IMR-90 (cell line): ENCODE data around the gene HSPH1. TPM values are rescaled to one million over a fixed set of nuclear protein-coding genes. Genes with fewer than 3 reads are reported as not detected.

Source experiments
- ATAC-seq: fragments of 200-7000 bp; cut with Tn5 transposase; 2 replicates; pipeline ENCODE4 v1.9.1; 2020; ENCODE audit warnings: low read depth, mild to moderate bottlenecking, moderate library complexity
- BruUV-seq: library from RNA; stranded (reverse); fragments of 400-500 nt; replicated peaks from 2 replicates; lab custom pipeline; 2021; lab: Mats Ljungman, UMichigan
- CTCF ChIA-PET: fragments of 300-600 bp; formaldehyde crosslinking; extraction: SDS; loops from one replicate; lab custom pipeline; 2021; ENCODE audit warnings: antibody characterized with exemption; lab: Yijun Ruan, JAX
- POLR2A ChIA-PET: fragments of 300-600 bp; sonication (Branson Sonifier 250); formaldehyde crosslinking; loops from one replicate; lab custom pipeline; 2022; ENCODE audit warnings: antibody characterized with exemption; ENCODE audit not compliant: unreplicated experiment; lab: Charles Lee
- DNase-seq: peaks from one replicate; pipeline ENCODE4 v3.0.0; 2013
- H2AFZ ChIP-seq: replicated peaks from 2 replicates; pipeline ENCODE3; 2013; ENCODE audit warnings: low read length, mild to moderate bottlenecking; ENCODE audit not compliant: poor library complexity
- H2AK5ac ChIP-seq: 2 replicates; pipeline ENCODE4 v1.6.1; 2013; ENCODE audit warnings: low read depth, low read length, inconsistent platforms
- H2AK9ac ChIP-seq: replicated peaks from 2 replicates; pipeline ENCODE3; 2013; ENCODE audit warnings: mild to moderate bottlenecking, low read depth, low read length, moderate library complexity; ENCODE audit not compliant: poor library complexity
- H2BK120ac ChIP-seq: 2 replicates; pipeline ENCODE4 v1.6.1; 2013; ENCODE audit warnings: low read depth, low read length, inconsistent platforms
- H2BK15ac ChIP-seq: 3 replicates; pipeline ENCODE4 v1.6.1; 2013; ENCODE audit warnings: low read depth, low read length, inconsistent platforms
- H2BK20ac ChIP-seq: 2 replicates; pipeline ENCODE4 v1.6.1; 2013; ENCODE audit warnings: low read depth, mild to moderate bottlenecking, inconsistent platforms, low read length, moderate library complexity
- H2BK5ac ChIP-seq: 2 replicates; pipeline ENCODE4 v1.6.1; 2013; ENCODE audit warnings: mild to moderate bottlenecking, low read depth, low read length, inconsistent platforms; ENCODE audit not compliant: poor library complexity, severe bottlenecking
- H3K14ac ChIP-seq: replicated peaks from 2 replicates; pipeline ENCODE4 v1.6.1; 2013; ENCODE audit warnings: low read depth, low read length, inconsistent platforms
- H3K18ac ChIP-seq: 2 replicates; pipeline ENCODE4 v1.6.1; 2013; ENCODE audit warnings: low read depth, low read length, control low read depth
- H3K23ac ChIP-seq: 2 replicates; pipeline ENCODE4 v1.6.1; 2013; ENCODE audit warnings: low read depth, low read length, inconsistent platforms
- H3K27ac ChIP-seq: 2 replicates; pipeline ENCODE4 v1.5.1; 2013; ENCODE audit warnings: mild to moderate bottlenecking, control low read depth, low read length; ENCODE audit not compliant: insufficient read depth
- H3K27me3 ChIP-seq: 2 replicates; pipeline ENCODE4 v1.6.1; 2013; ENCODE audit warnings: low read length; ENCODE audit not compliant: control insufficient read depth, insufficient read depth
- H3K36me3 ChIP-seq: 2 replicates; pipeline ENCODE4 v1.6.1; 2013; ENCODE audit warnings: low read length, mixed read lengths; ENCODE audit not compliant: control insufficient read depth, insufficient read depth
- H3K4ac ChIP-seq: 2 replicates; pipeline ENCODE4 v1.6.1; 2013; ENCODE audit warnings: low read depth, low read length, inconsistent platforms
- H3K4me1 ChIP-seq: 2 replicates; pipeline ENCODE4 v1.6.1; 2013; ENCODE audit warnings: low read length, mixed read lengths; ENCODE audit not compliant: control insufficient read depth, insufficient read depth
- H3K4me2 ChIP-seq: 2 replicates; pipeline ENCODE4 v1.6.1; 2013; ENCODE audit warnings: low read depth, mild to moderate bottlenecking, control low read depth, low read length, moderate library complexity
- H3K4me3 ChIP-seq: 2 replicates; pipeline ENCODE4 v1.5.1; 2013; ENCODE audit warnings: low read depth, mild to moderate bottlenecking, control low read depth, low read length, moderate library complexity; ENCODE audit not compliant: insufficient read depth
- H3K56ac ChIP-seq: 2 replicates; pipeline ENCODE4 v1.6.1; 2013; ENCODE audit warnings: low read length, inconsistent platforms; ENCODE audit not compliant: insufficient read depth; ENCODE audit errors: extremely low read depth
- H3K79me1 ChIP-seq, 2 experiments: 2 replicates each; pipeline ENCODE4 v1.6.1; 2013; ENCODE audit warnings: low read length in 2 of 2, inconsistent platforms in 1 of 2, low read depth in 1 of 2
- H3K9ac ChIP-seq: 2 replicates; pipeline ENCODE4 v1.6.1; 2013; ENCODE audit warnings: low read depth, low read length, control low read depth
- H3K9me1 ChIP-seq: 2 replicates; pipeline ENCODE4 v1.6.1; 2013; ENCODE audit warnings: low read length, inconsistent platforms; ENCODE audit not compliant: insufficient read depth
- H3K9me3 ChIP-seq: 2 replicates; pipeline ENCODE4 v1.6.1; 2013; ENCODE audit warnings: low read length; ENCODE audit not compliant: control insufficient read depth, insufficient read depth
- H4K20me1 ChIP-seq: 2 replicates; pipeline ENCODE4 v1.6.1; 2013; ENCODE audit warnings: low read length, inconsistent platforms; ENCODE audit not compliant: insufficient read depth
- H4K5ac ChIP-seq: 2 replicates; pipeline ENCODE4 v1.6.1; 2013; ENCODE audit warnings: mild to moderate bottlenecking, low read depth, low read length, control low read depth
- H4K8ac ChIP-seq, 2 experiments: 2 replicates each; pipeline ENCODE4 v1.6.1; 2013; ENCODE audit warnings: low read depth in 2 of 2, low read length in 2 of 2, control low read depth in 1 of 2, inconsistent platforms in 1 of 2
- H4K91ac ChIP-seq: 2 replicates; pipeline ENCODE4 v1.6.1; 2013; ENCODE audit warnings: low read depth, low read length, inconsistent platforms; ENCODE audit not compliant: insufficient read depth
- CEBPB ChIP-seq: IDR thresholded peaks from 2 replicates; pipeline ENCODE4 v1.6.1; 2012; ENCODE audit warnings: low read depth, low read length, improper control_type of control experiment
- CHD1 ChIP-seq: IDR thresholded peaks from 2 replicates; pipeline ENCODE4 v1.6.1; 2012; ENCODE audit warnings: low read depth, low read length, improper control_type of control experiment
- FOS ChIP-seq: fragments of 150-350 bp; IDR thresholded peaks from 2 replicates; pipeline ENCODE4 v1.6.1; 2016; ENCODE audit warnings: low read depth, low read length
- MAFK ChIP-seq: IDR thresholded peaks from 2 replicates; pipeline ENCODE4 v1.6.1; 2012; ENCODE audit warnings: low read depth, low read length, improper control_type of control experiment
- MAZ ChIP-seq: IDR thresholded peaks from 2 replicates; pipeline ENCODE4 v1.6.1; 2012; ENCODE audit warnings: low read depth, mild to moderate bottlenecking, low read length, improper control_type of control experiment, moderate library complexity, borderline replicate concordance
- USF2 ChIP-seq: fragments of 150-350 bp; IDR thresholded peaks from 2 replicates; pipeline ENCODE4 v1.6.1; 2017; ENCODE audit warnings: mild to moderate bottlenecking, antibody characterized with exemption, low read length, low read depth
- WGBS, 2 experiments: methylation state at CpG; one replicate each; pipeline versions ENCODE4 v1.1.5 to v1.1.7; 2013; ENCODE audit warnings: missing lambda C conversion rate in 2 of 2; ENCODE audit not compliant: insufficient read length in 1 of 2; ENCODE audit errors: extremely low coverage in 2 of 2; 5-methylcytosine and 5-hydroxymethylcytosine counted together
- dilution Hi-C: fragments of 300-500 bp; cut with HindIII; formaldehyde crosslinking; loops from one replicate; pipeline ENCODE4 v1.14.3; 2018; ENCODE audit warnings: low sequenced_read_pairs; ENCODE audit not compliant: unreplicated experiment
- in situ Hi-C: fragments of 300-500 bp; cut with MboI; formaldehyde crosslinking; loops from 3 replicates; pipeline ENCODE4 v1.14.3; 2019; ENCODE audit warnings: low sequenced_read_pairs, inconsistent platforms, mixed read lengths
- intact Hi-C: fragments of 100-400 bp; cut with micrococcal nuclease; formaldehyde crosslinking; loops from 2 replicates; pipeline ENCODE4 v1.10.0; 2022
- polyA plus RNA-seq, 3 experiments: library from polyadenylated mRNA; depleted of rRNA; stranded (reverse); fragments of >200 nt; gene quantifications; 2 replicates each; pipeline ENCODE4 v1.2.3, GENCODE V29; 2012; ENCODE audit warnings: low replicate concordance in 1 of 3
- total RNA-seq: library from RNA; depleted of rRNA; stranded (reverse); fragments of >200 nt; gene quantifications from 2 replicates; pipeline ENCODE4 v1.2.3, GENCODE V29; 2012
- TF ChIP-seq, protein P1 (sequence below): fragments of 150-350 bp; IDR thresholded peaks from 2 replicates; pipeline ENCODE4 v1.6.1; 2016; ENCODE audit warnings: low read depth, mild to moderate bottlenecking, low read length, moderate library complexity, borderline replicate concordance

Gene HSPH1
- total and polyA plus RNA-seq, 2 of the 4 experiments (the other 2 are of a cell fraction) = 36.8 to 40.3 TPM

DNA sequence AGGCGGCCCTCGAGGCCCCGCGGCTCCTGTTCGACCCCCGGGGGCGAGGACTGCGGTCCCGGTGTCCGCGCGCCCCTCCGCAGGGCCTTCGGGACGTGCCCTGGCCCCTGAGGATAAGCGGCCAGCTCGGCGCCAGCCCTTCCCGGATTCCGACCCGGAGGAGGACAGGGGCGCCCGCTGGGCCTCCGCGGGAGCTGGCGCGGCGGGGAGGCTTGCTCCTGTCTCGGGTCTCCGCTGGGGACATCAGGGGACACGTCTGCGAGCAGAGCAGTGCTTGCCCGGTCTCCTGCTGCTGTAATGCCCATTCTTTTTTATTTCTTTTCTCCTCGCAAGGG is 38.9 kb upstream of the HSPH1 start:
- Histone ChIP-seq H3K9me3 (no peaks in the 10 kb centered on the region), H3K9ac (peak overlapping the region; percentile 52), H4K91ac (no peak overlapping the region), H2BK5ac (peak overlapping the region; percentile 44), H3K14ac (peak overlapping the region; percentile 54; the same call in 1 of the 2 replicates), H3K4me1 (peaks cover 7% of the 10 kb centered on the region), H2BK15ac (no peak overlapping the region), H3K23ac (peak overlapping the region; percentile 80; the same call in 1 of the 2 replicates), H4K5ac (no peak overlapping the region), H3K56ac (0 out of 2 replicates have a peak overlapping the region, but pooled peaks have one; percentile 32), H3K27ac (peak overlapping the region; percentile 80), H2BK20ac (no peak overlapping the region), H2AFZ (peak overlapping the region; percentile 96), H3K4me3 (peak overlapping the region; percentile 93), H3K9me1 (peaks cover 17% of the 10 kb centered on the region), H3K18ac (no peak overlapping the region), H3K79me1 (peaks cover 15 to 37% of the 10 kb centered on the region in 2 experiments), H2AK9ac (peak overlapping the region; percentile 87), H3K4ac (peak overlapping the region; percentile 45), H3K4me2 (peak overlapping the region; percentile 36), H2AK5ac (no peak overlapping the region), H4K20me1 (0 out of 2 replicates have a peak, but pooled peaks cover 3% of the 10 kb centered on the region), H3K36me3 (no peaks in the 10 kb centered on the region), H3K27me3 (no peaks in the 10 kb centered on the region), H4K8ac (no peak overlapping the region; a peak in 1 of 4 replicates), H2BK120ac (peak overlapping the region; percentile 67)
- in situ Hi-C loops (no loop called here), intact Hi-C loops (no loop called here), dilution Hi-C loops (no loop called here)
- peak; percentile 35 for ATAC-seq
- no peak for DNase-seq
- 1% methylated on average over 21 of the region's 34 CpGs; no CpG with 5 or more reads in 1 of the 2 experiments for WGBS, 2 experiments
- ChIA-PET POLR2A (no interaction called here), CTCF (interaction anchor here (0.6 kb wide), 1 partner anchor 224 kb away, joined by 4 read pairs; no protein-coding TSS in a partner anchor)
- BruUV-seq = no TSS peak
- TF ChIP-seq MAZ (no peak; the same call in 1 of the 2 replicates), FOS (no peak), CHD1 (no peak), MAFK (no peak), CEBPB (no peak), USF2 (no peak)
- TF ChIP-seq, protein P1, sequence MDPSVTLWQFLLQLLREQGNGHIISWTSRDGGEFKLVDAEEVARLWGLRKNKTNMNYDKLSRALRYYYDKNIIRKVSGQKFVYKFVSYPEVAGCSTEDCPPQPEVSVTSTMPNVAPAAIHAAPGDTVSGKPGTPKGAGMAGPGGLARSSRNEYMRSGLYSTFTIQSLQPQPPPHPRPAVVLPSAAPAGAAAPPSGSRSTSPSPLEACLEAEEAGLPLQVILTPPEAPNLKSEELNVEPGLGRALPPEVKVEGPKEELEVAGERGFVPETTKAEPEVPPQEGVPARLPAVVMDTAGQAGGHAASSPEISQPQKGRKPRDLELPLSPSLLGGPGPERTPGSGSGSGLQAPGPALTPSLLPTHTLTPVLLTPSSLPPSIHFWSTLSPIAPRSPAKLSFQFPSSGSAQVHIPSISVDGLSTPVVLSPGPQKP = no peak
